Measurements from ENCODE around the gene SCRN2. TPM values are rescaled to one million over a fixed set of nuclear protein-coding genes. Genes with fewer than 3 reads are reported as not detected.

Gene SCRN2
- total RNA-seq, 1 experiment from 2014 or later = 50.8 TPM

DNA sequence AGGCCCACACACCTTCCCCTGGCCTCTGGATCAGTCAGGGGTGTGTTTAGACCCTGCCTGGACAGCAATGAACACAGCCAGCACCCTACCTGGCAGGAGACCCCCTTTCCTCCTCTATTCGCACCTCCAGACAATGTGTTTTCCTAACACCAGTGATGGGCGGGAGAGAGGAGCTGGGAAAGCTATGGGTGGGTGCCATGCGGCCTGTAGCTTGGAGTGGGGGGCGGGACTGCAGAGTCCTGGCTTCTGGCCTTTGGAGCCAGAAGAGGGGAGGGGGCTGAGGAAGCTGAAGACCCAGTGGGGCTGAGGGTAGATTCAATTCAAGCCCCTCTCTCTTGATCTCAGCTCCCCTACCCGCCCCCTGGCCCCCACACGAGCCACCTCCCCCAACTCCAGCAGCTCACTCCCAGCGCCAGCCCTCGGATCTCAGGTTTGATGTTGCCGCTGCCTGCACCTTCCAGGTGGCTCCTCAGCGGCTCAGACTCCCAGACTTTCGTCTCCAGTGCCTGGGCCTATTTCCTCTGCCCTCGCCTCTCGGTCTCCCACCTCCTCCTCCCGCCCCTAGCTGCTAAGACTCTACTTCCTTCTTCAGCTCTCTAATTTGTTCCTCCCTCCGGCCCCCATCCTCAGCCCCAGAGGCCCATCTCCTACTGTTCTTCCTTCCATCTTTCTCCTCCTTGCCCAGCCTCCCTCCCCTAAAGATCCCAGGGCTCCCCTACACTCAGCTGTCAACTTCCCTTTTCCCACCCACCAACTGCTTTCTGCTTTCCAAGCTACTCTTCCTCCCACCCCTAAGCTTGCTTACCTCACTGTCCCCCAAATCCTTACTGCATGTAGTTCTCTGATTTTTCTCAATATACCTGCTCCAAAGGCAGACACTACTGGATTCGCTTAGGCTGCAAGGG is 16.7 kb upstream of the SCRN2 start (continued):
- TF ChIP-seq, protein P1, sequence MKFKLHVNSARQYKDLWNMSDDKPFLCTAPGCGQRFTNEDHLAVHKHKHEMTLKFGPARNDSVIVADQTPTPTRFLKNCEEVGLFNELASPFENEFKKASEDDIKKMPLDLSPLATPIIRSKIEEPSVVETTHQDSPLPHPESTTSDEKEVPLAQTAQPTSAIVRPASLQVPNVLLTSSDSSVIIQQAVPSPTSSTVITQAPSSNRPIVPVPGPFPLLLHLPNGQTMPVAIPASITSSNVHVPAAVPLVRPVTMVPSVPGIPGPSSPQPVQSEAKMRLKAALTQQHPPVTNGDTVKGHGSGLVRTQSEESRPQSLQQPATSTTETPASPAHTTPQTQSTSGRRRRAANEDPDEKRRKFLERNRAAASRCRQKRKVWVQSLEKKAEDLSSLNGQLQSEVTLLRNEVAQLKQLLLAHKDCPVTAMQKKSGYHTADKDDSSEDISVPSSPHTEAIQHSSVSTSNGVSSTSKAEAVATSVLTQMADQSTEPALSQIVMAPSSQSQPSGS (CRISPR knock-in tag; IDR thresholded peaks at IDR 0.05; ENCODE audit: borderline replicate concordance, low read depth) = no peak
- TF ChIP-seq ZNF138 (CRISPR knock-in tag; conservative IDR thresholded peaks at IDR 0.05) (no peak), GTF2I (CRISPR knock-in tag; conservative IDR thresholded peaks at IDR 0.05) (no peak), RELA (CRISPR knock-in tag; IDR thresholded peaks at IDR 0.05; ENCODE audit: borderline replicate concordance) (no peak), NR2C2 (CRISPR knock-in tag; IDR thresholded peaks at IDR 0.05) (no peak), JAZF1 (CRISPR knock-in tag; IDR thresholded peaks at IDR 0.05) (no peak), HMGA2 (CRISPR knock-in tag; IDR thresholded peaks at IDR 0.05) (no peak)

DNA sequence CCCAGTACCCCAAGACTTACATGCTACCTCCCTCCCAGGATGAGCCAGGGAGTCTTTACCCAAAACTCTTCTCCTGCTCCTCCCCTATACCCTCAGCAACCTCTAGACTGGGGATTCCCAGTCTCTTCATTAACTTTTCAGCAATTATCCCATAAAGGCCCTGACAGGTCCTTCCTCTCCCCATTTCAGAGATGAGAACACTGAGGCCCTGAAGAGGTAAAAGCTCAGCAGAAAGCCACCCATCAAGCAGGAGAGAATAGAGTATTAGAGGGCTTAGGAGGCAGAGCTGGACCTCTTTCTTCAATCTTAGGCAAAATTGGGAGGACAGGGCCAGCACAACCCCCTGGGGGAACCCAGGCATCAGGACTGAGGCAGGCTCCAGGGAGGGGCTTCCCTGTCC is 15.8 kb upstream of the SCRN2 start:
- ChIA-PET POLR2A (no interaction called here), CTCF (interaction anchor here (1.2 to 4.1 kb wide), 6 partner anchors 9 to 90 kb away, joined by 3 to 58 read pairs (median 8); no protein-coding TSS in a partner anchor)
- no peaks in the 10 kb centered on the region for H3K36me3 Mint-ChIP-seq
- no peaks in the 10 kb centered on the region for H3K9me3 Mint-ChIP-seq
- peaks cover 76% of the 10 kb centered on the region for H3K27me3 Mint-ChIP-seq (ENCODE audit: low read depth)
- ATAC-seq (no peak), DNase-seq (ENCODE audit: low spot score) (no peak)
- H3K27ac Mint-ChIP-seq = no peak overlapping the region
- H3K4me3 Mint-ChIP-seq = no peak overlapping the region
- peaks cover 50% of the 10 kb centered on the region for H3K4me1 Mint-ChIP-seq
- no peak for TF ChIP-seq RORB (CRISPR knock-in tag; IDR thresholded peaks at IDR 0.05)
- TF ChIP-seq ZBTB21 (CRISPR knock-in tag; IDR thresholded peaks at IDR 0.05; ENCODE audit: borderline replicate concordance) = no peak
- TF ChIP-seq NFYB (CRISPR knock-in tag; conservative IDR thresholded peaks at IDR 0.05; ENCODE audit: low read depth) = no peak
- TF ChIP-seq TCF7 (CRISPR knock-in tag; IDR thresholded peaks at IDR 0.05; ENCODE audit: low read depth) = no peak
- TF ChIP-seq ZNF671 (CRISPR knock-in tag; IDR thresholded peaks at IDR 0.05) = no peak
- no peak for TF ChIP-seq CDX4 (CRISPR knock-in tag; IDR thresholded peaks at IDR 0.05; ENCODE audit: borderline replicate concordance)
- TF ChIP-seq RELA (CRISPR knock-in tag; IDR thresholded peaks at IDR 0.05; ENCODE audit: borderline replicate concordance) = no peak
- TF ChIP-seq PRDM15 (CRISPR knock-in tag; IDR thresholded peaks at IDR 0.05) = no peak
- TF ChIP-seq ZNF138 (CRISPR knock-in tag; conservative IDR thresholded peaks at IDR 0.05) = no peak
- TF ChIP-seq IRF2 (CRISPR knock-in tag; IDR thresholded peaks at IDR 0.05; ENCODE audit: borderline replicate concordance, low read depth) = no peak
- TF ChIP-seq, protein P1 (CRISPR knock-in tag; IDR thresholded peaks at IDR 0.05; ENCODE audit: borderline replicate concordance, low read depth) = no peak
- no peak for TF ChIP-seq NR3C1 (CRISPR knock-in tag; conservative IDR thresholded peaks at IDR 0.05; ENCODE audit: low read depth)
- TF ChIP-seq FOXK1 (CRISPR knock-in tag; IDR thresholded peaks at IDR 0.05) = no peak
- no peak for TF ChIP-seq CREB1 (CRISPR knock-in tag; IDR thresholded peaks at IDR 0.05)
